SK-N-MC (cell line): ENCODE results near the gene GNGT2.

Experiments used
- EZH2 ChIP-seq: fragments of 200-600 bp; sonication (generic); IDR thresholded peaks from one replicate; pipeline ENCODE4 v1.6.1; 2017; ENCODE audit warnings: antibody characterized with exemption
- POLR2AphosphoS5 ChIP-seq: IDR thresholded peaks from 2 replicates; pipeline ENCODE4 v1.6.1; 2012; ENCODE audit warnings: mild to moderate bottlenecking, low read depth, low read length, borderline replicate concordance

DNA sequence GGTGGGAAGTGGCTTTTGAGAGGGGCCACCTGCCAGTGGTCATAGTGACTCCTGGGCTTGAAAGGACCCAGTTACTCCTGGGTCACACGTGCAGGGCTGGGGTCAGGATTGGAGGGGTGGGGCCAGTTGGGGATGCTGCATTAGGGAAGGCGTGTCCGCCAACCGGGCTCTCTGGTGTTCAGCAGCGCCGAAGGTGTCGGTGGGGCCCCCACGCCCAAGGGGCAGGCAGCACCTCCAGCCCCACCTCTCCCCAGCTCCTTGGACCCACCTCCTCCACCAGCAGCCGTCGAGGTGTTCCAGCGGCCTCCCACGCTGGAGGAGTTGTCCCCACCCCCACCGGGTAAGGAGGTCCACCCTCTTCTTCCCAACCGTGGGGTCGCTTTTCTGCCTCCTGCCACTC is 9.6 kb upstream of the GNGT2 start:
- TF ChIP-seq POLR2AphosphoS5 (no peak), EZH2 (no peak)
